Transverse colon (tissue), 4 donors: ENCODE measurements around the gene TMEM52B. TPM values are rescaled to one million over a fixed set of nuclear protein-coding genes. Genes with fewer than 3 reads are reported as not detected.

Experiments
- DNase-seq: peaks from one replicate; pipeline ENCODE4 v3.0.0-alpha.2; 2019
- H3K27ac ChIP-seq, 4 donors: fragments of 200-600 bp; sonication (generic); 2 replicates each; pipeline ENCODE4 v1.5.1; 2016 to 2018; ENCODE audit warnings: inconsistent platforms in 4 of 4
- H3K27me3 ChIP-seq: fragments of 200-600 bp; sonication (generic); 2 replicates; pipeline ENCODE4 v1.5.1; 2017; ENCODE audit warnings: inconsistent platforms
- H3K36me3 ChIP-seq, 4 donors: fragments of 200-600 bp; sonication (generic); 2 replicates each; pipeline ENCODE4 v1.5.1; 2017 to 2019; ENCODE audit warnings: inconsistent platforms in 4 of 4
- H3K4me1 ChIP-seq, 4 donors: fragments of 200-600 bp; sonication (generic); 2 replicates each; pipeline ENCODE4 v1.5.1; 2017 to 2020; ENCODE audit warnings: inconsistent platforms in 4 of 4
- H3K4me3 ChIP-seq, 4 donors: fragments of 200-600 bp; sonication (generic); 1 replicate in 1 of 4; 2 replicates in 3 of 4; pipeline versions ENCODE4 v1.5.1 to v1.6.1; 2017 to 2019; ENCODE audit warnings: inconsistent platforms in 4 of 4
- H3K9me3 ChIP-seq, 2 donors: fragments of 200-600 bp; sonication (generic); 2 replicates each; pipeline ENCODE4 v1.5.1; 2017 to 2019; ENCODE audit warnings: inconsistent platforms in 2 of 2
- EP300 ChIP-seq: sonication (generic); formaldehyde crosslinking; IDR thresholded peaks from one replicate; pipeline ENCODE4 v1.6.1; 2017; ENCODE audit warnings: antibody characterized with exemption, low read depth
- POLR2A ChIP-seq: fragments of 450-650 bp; IDR thresholded peaks from one replicate; pipeline ENCODE4 v1.6.1; 2016; ENCODE audit warnings: antibody characterized with exemption, mild to moderate bottlenecking, moderate library complexity
- POLR2AphosphoS5 ChIP-seq, 3 donors: sonication (generic); formaldehyde crosslinking; IDR thresholded peaks; one replicate each; pipeline ENCODE4 v1.6.1; 2016; ENCODE audit warnings: antibody characterized with exemption in 3 of 3
- WGBS, 2 donors: methylation state at CpG; one replicate each; pipeline ENCODE4 v1.1.5; 2018; ENCODE audit warnings: low coverage in 1 of 2; 5-methylcytosine and 5-hydroxymethylcytosine counted together
- in situ Hi-C, 4 donors: fragments of 200-750 bp; cut with MboI; loops; one replicate each; pipeline versions ENCODE4 v1.15.0 to v1.15.1; 2017; ENCODE audit warnings: low sequenced_read_pairs in 3 of 4, low pct_ligation_motif_present in 1 of 4, low pct_unique_long_range_greater_than_20kb in 1 of 4
- intact Hi-C: fragments of 100-400 bp; cut with DNase I; formaldehyde crosslinking; loops from one replicate; pipeline ENCODE4 v1.15.1; 2023; ENCODE audit warnings: low total_unique reads
- total RNA-seq, 4 donors: library from RNA; depleted of rRNA; stranded (reverse); fragments of >200 nt; gene quantifications; one replicate each; pipeline ENCODE4 v1.1.0, GENCODE V29; 2016
- TF ChIP-seq, protein P1 (sequence below), 5 experiments: fragments of 200-600 bp in 3 of 5; fragments of 450-650 bp in 2 of 5; sonication (generic) in 3 of 5; IDR thresholded peaks; 1 replicate in 2 of 5; 2 replicates in 3 of 5; pipeline ENCODE4 v1.5.1; 2016 to 2017; ENCODE audit warnings: antibody characterized with exemption in 5 of 5, inconsistent platforms in 3 of 5, mild to moderate bottlenecking in 2 of 5, moderate library complexity in 1 of 5

Gene TMEM52B
- total RNA-seq, 4 donors from 2014 or later, result not detected

GRCh38 chr12:10210225-10210624 is 31.4 kb downstream of the TMEM52B start:
- WGBS, 2 donors, result 92 to 94% methylated on average over 11 to 15 of the region's 15 CpGs
- Histone ChIP-seq H3K9me3 (no peaks in the 10 kb centered on the region), H3K4me1 (peaks cover 0 to 17% (median 12%) of the 10 kb centered on the region in 4 donors), H3K4me3 (no peak overlapping the region), H3K36me3 (no peaks in the 10 kb centered on the region), H3K27ac (no peak overlapping the region), H3K27me3 (no peaks in the 10 kb centered on the region)
- TF ChIP-seq EP300, result no peak
- TF ChIP-seq POLR2AphosphoS5 (IDR thresholded peaks at IDR 0.05), result no peak
- in situ Hi-C loops, result no loop called here
- intact Hi-C loops, result no loop called here
- no peak for DNase-seq

GRCh38 chr12:10211101-10211939 is 32.5 kb downstream of the TMEM52B start:
- DNase-seq, result no peak
- Histone ChIP-seq H3K4me1 (peaks cover 0 to 25% (median 18%) of the 10 kb centered on the region in 4 donors), H3K4me3 (no peak overlapping the region), H3K27ac (peak overlapping the region; percentile 97 to 98 (median 98)), H3K36me3 (no peaks in the 10 kb centered on the region), H3K27me3 (no peaks in the 10 kb centered on the region), H3K9me3 (no peaks in the 10 kb centered on the region)
- intact Hi-C loops (no loop called here), in situ Hi-C loops (no loop called here)
- WGBS, 2 donors, result 90 to 93% methylated on average over 10 to 25 of the region's 25 CpGs
- TF ChIP-seq POLR2AphosphoS5 (IDR thresholded peaks at IDR 0.05), result no peak
- TF ChIP-seq, protein P1, sequence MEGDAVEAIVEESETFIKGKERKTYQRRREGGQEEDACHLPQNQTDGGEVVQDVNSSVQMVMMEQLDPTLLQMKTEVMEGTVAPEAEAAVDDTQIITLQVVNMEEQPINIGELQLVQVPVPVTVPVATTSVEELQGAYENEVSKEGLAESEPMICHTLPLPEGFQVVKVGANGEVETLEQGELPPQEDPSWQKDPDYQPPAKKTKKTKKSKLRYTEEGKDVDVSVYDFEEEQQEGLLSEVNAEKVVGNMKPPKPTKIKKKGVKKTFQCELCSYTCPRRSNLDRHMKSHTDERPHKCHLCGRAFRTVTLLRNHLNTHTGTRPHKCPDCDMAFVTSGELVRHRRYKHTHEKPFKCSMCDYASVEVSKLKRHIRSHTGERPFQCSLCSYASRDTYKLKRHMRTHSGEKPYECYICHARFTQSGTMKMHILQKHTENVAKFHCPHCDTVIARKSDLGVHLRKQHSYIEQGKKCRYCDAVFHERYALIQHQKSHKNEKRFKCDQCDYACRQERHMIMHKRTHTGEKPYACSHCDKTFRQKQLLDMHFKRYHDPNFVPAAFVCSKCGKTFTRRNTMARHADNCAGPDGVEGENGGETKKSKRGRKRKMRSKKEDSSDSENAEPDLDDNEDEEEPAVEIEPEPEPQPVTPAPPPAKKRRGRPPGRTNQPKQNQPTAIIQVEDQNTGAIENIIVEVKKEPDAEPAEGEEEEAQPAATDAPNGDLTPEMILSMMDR (IDR thresholded peaks at IDR 0.05), result no peak
- no peak for TF ChIP-seq POLR2A
- no peak for TF ChIP-seq EP300

GRCh38 chr12:10211940-10212738 is 33.3 kb downstream of the TMEM52B start:
- peak; percentile 98 for DNase-seq
- no peaks in the 10 kb centered on the region for H3K27me3 ChIP-seq
- intact Hi-C loops (no loop called here), in situ Hi-C loops (no loop called here)
- no peaks in the 10 kb centered on the region for H3K9me3 ChIP-seq
- TF ChIP-seq EP300 (peak; percentile 95), POLR2A (peak; percentile 88), POLR2AphosphoS5 (IDR thresholded peaks at IDR 0.05) (peak; percentile 92 to 95 (median 93))
- TF ChIP-seq, protein P1 (IDR thresholded peaks at IDR 0.05), result no peak
- WGBS, 2 donors, result 28 to 39% methylated on average over 32 to 40 of the region's 40 CpGs
- H3K36me3 ChIP-seq, result no peaks in the 10 kb centered on the region
- H3K4me1 ChIP-seq, result peaks cover 0 to 25% (median 18%) of the 10 kb centered on the region in 4 donors
- peak overlapping the region; percentile 97 to 98 (median 98) for H3K27ac ChIP-seq
- H3K4me3 ChIP-seq, result peak overlapping the region; percentile 63 to 84 (median 70)

- TF ChIP-seq EP300, result no peak
- TF ChIP-seq POLR2A, result peak; percentile 56
- TF ChIP-seq POLR2AphosphoS5 (IDR thresholded peaks at IDR 0.05), result peak in 1 of 3 donors; percentile 16
- TF ChIP-seq, protein P1 (IDR thresholded peaks at IDR 0.05), result peak in 1 of 5 experiments; percentile 18
- H3K4me3 ChIP-seq, result peak within 1 kb of the TSS; percentile 63 to 84 (median 70)
- H3K36me3 ChIP-seq, result no peaks in the 10 kb centered on the region
- no peaks in the 10 kb centered on the region for H3K27me3 ChIP-seq
- H3K4me1 ChIP-seq, result peaks cover 0 to 25% (median 19%) of the 10 kb centered on the region in 4 donors
- H3K27ac ChIP-seq, result peak within 1 kb of the TSS; percentile 97 to 98 (median 98)
- DNase-seq, result peak; percentile 85
- intact Hi-C loops, result no loop called here
- no peaks in the 10 kb centered on the region for H3K9me3 ChIP-seq
- in situ Hi-C loops, result no loop called here
- WGBS, 2 donors, result 0% methylated on average over 5 to 35 of the region's 35 CpGs
Observed at GRCh38 chr12:10212739-10213131, 33.9 kb downstream of the TMEM52B start, which contains the start of gene GABARAPL1. TSS of gene GABARAPL1 (plus strand) at chr12:10212877. CDS start at chr12:10213130, 253 bp downstream.
